ENCODE results near the gene NCOA7. TPM values are rescaled to one million over a fixed set of nuclear protein-coding genes. Genes with fewer than 3 reads are reported as not detected.

Gene NCOA7
- total RNA-seq, 1 donor, result 41.7 TPM

DNA sequence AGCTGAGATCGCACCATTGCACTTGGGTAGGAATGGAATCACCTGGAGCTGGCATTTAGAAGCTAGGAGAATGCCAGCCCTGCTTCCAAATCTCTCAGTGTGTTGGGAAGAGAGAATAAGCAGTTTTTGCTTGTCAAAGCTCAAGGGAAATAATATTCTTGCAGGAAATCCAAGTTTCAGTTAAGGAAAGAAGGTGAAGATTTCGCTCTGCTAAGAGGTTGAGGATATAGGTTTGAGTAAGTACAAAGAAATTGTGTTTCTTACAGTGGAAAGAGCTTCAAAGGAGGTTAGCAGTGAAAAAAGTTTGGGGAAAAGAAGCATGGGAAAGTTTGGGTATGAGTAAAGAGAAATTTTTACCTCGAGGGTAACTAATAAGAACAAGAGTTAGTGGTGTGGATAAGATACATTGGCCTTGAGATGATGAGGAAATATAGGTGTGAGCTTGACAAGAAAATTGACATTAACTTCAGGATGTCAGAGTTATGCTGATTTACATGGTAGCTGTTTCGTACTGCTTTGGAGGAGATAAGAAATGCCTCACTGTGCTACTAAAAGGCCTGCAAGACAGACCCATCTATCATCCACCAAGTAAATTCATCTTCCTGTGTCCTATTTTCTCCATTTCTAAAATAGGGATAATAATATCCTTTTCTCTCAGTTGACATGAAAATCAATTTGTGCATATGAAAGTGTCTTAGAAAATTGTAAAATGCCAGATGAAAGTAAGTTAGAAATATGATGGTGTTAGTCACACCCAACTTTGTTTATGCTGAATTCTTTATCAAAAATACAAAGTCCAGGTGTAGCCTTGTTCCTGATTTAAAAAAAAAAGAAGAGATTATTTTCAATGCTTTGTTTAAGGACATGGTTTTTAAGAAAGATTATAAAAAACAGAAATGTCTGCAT is 153.0 kb downstream of the NCOA7 start:
- no peak overlapping the region for H3K4me3 ChIP-seq (ENCODE audit: low read depth, low read length)
- no peak for DNase-seq (ENCODE audit: low read depth)
- TF ChIP-seq, protein P1, sequence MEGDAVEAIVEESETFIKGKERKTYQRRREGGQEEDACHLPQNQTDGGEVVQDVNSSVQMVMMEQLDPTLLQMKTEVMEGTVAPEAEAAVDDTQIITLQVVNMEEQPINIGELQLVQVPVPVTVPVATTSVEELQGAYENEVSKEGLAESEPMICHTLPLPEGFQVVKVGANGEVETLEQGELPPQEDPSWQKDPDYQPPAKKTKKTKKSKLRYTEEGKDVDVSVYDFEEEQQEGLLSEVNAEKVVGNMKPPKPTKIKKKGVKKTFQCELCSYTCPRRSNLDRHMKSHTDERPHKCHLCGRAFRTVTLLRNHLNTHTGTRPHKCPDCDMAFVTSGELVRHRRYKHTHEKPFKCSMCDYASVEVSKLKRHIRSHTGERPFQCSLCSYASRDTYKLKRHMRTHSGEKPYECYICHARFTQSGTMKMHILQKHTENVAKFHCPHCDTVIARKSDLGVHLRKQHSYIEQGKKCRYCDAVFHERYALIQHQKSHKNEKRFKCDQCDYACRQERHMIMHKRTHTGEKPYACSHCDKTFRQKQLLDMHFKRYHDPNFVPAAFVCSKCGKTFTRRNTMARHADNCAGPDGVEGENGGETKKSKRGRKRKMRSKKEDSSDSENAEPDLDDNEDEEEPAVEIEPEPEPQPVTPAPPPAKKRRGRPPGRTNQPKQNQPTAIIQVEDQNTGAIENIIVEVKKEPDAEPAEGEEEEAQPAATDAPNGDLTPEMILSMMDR (IDR thresholded peaks at IDR 0.05; ENCODE audit: insufficient read depth, low read length), result no peak

DNA sequence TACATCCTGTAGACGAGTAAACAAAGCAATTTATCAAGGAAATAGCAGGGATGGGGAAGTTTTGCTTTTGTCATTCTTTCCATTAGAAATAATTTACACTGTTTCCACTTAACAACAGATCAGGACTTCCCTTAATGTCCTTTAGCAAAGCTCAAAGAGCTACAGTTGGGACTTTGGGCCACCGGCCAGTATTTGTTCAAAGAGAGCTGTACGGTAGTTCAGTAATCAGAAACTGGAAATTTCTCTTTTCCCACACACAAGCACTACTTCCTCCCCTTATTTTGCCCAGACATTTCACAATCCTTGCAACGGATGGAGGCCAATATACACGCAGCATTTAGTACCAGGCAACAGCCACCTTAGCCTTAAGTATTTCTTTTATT is 153.7 kb downstream of the NCOA7 start:
- no peak overlapping the region for H3K4me3 ChIP-seq (ENCODE audit: low read depth, low read length)
- TF ChIP-seq, protein P1 (IDR thresholded peaks at IDR 0.05; ENCODE audit: insufficient read depth, low read length), result no peak
- DNase-seq (ENCODE audit: low read depth), result peak; percentile 91

DNA sequence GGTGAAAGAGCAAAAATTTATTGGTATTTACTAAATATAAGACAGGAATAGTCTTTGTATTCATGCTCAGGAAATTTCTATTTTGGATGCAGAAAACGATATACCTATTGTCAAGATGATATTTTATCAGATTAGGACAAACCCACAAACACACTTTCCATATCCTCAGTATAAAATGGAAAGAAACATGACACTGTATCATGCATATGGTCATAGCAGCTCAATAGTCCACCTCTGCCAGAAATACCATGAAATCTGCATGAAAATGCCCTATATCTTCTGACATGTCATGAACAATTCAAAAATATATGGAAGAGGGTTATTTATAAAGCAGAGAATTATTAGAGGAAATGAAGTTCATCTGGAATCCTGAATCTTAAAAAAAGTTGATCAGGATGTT is 154.1 kb downstream of the NCOA7 start:
- no peak overlapping the region for H3K4me3 ChIP-seq (ENCODE audit: low read depth, low read length)
- DNase-seq (ENCODE audit: low read depth), result no peak
- TF ChIP-seq, protein P1 (IDR thresholded peaks at IDR 0.05; ENCODE audit: insufficient read depth, low read length), result no peak

- DNase-seq (ENCODE audit: low read depth), result peak; percentile 93
- TF ChIP-seq, protein P1 (IDR thresholded peaks at IDR 0.05; ENCODE audit: insufficient read depth, low read length), result no peak
- H3K4me3 ChIP-seq (ENCODE audit: low read depth, low read length), result peak overlapping the region; percentile 26
These were observed 154.8 kb downstream of the NCOA7 start for GRCh38 chr6:125945378-125946141.

GRCh38 chr6:125947615-125948014 is 156.9 kb downstream of the NCOA7 start:
- peak; percentile 91 for DNase-seq (ENCODE audit: low read depth)
- no peak overlapping the region for H3K4me3 ChIP-seq (ENCODE audit: low read depth, low read length)
- TF ChIP-seq, protein P1 (IDR thresholded peaks at IDR 0.05; ENCODE audit: insufficient read depth, low read length), result no peak

- no peak overlapping the region for H3K4me3 ChIP-seq (ENCODE audit: low read depth, low read length)
- no peak for DNase-seq (ENCODE audit: low read depth)
- TF ChIP-seq, protein P1 (IDR thresholded peaks at IDR 0.05; ENCODE audit: insufficient read depth, low read length), result no peak
These were observed 157.7 kb downstream of the NCOA7 start for GRCh38 chr6:125948455-125948854.

Measured in fibroblast of the aortic adventitia (primary cell).